Amygdala (tissue), 56 donors: ENCODE measurements around the gene RPUSD3.
"Not testable (repeated sequence)": the region's sequence is repeated elsewhere in the genome, so short reads cannot be mapped to it uniquely, and the experiment has no call there.

Experiments used
- DNase-seq, 56 donors: peaks; one replicate each; lab custom pipeline; 2025; lab: John Stamatoyannopoulos, UW

RPUSD3 gene

GRCh38 chr3:9843715-9844438 is at the start of gene RPUSD3:
Gene RPUSD3, minus strand, starts transcription at chr3:9844008. Its CDS starts 18 bp downstream, at chr3:9843990.
- DNase-seq = peak; percentile 55 to 99 (median 94)

GRCh38 chr3:9891072-9891622 is 47.3 kb upstream of the RPUSD3 start:
- DNase-seq = no peak

- peak; percentile 31 to 93 (median 83) for DNase-seq
Measured at GRCh38 chr3:9890249-9891071, 46.7 kb upstream of the RPUSD3 start, which contains the start of gene JAGN1. Gene JAGN1, plus strand, starts transcription at chr3:9890610. Its CDS starts 113 bp downstream, at chr3:9890723.

- no peak for DNase-seq
Measured at GRCh38 chr3:9889405-9889804, 45.6 kb upstream of the RPUSD3 start.

- DNase-seq = no peak
Measured at GRCh38 chr3:9888540-9888939, 44.7 kb upstream of the RPUSD3 start.

- DNase-seq = no peak
Measured at GRCh38 chr3:9887480-9887879, 43.7 kb upstream of the RPUSD3 start.

GRCh38 chr3:9886328-9886727 is 42.5 kb upstream of the RPUSD3 start:
- no peak for DNase-seq

- DNase-seq = no peak
Measured at GRCh38 chr3:9884555-9885165, 40.9 kb upstream of the RPUSD3 start.

- DNase-seq = no peak
Measured at GRCh38 chr3:9883706-9884554, 40.1 kb upstream of the RPUSD3 start.

GRCh38 chr3:9881441-9881840 is 37.6 kb upstream of the RPUSD3 start:
- DNase-seq = no peak

GRCh38 chr3:9879830-9880549 is 36.2 kb upstream of the RPUSD3 start, which contains the start of gene CIDEC:
Gene CIDEC, minus strand, starts transcription at chr3:9880253. Its CDS starts 1,767 bp downstream, at chr3:9878486.
- no peak for DNase-seq

GRCh38 chr3:9878700-9879099 is 34.9 kb upstream of the RPUSD3 start:
- DNase-seq = no peak

- DNase-seq = no peak
Measured at GRCh38 chr3:9876991-9877390, 33.2 kb upstream of the RPUSD3 start.

GRCh38 chr3:9876255-9876654 is 32.4 kb upstream of the RPUSD3 start:
- DNase-seq = not testable (repeated sequence)

- DNase-seq = no peak
Measured at GRCh38 chr3:9875448-9875847, 31.6 kb upstream of the RPUSD3 start.

GRCh38 chr3:9872067-9872466 is 28.3 kb upstream of the RPUSD3 start:
- not testable (repeated sequence) for DNase-seq

- no peak for DNase-seq
Measured at GRCh38 chr3:9870978-9871377, 27.2 kb upstream of the RPUSD3 start.

GRCh38 chr3:9869955-9870354 is 26.1 kb upstream of the RPUSD3 start:
- DNase-seq = no peak

GRCh38 chr3:9867106-9867505 is 23.3 kb upstream of the RPUSD3 start:
- no peak for DNase-seq
